GM12875 (cell line): ENCODE results near the gene TAF3.

Experiments used
- H3K4me3 ChIP-seq: one replicate; pipeline ENCODE4 v1.5.1; 2011; ENCODE audit warnings: low read depth, low read length, control low read depth
- CTCF ChIP-seq: IDR thresholded peaks from 2 replicates; pipeline ENCODE4 v1.5.1; 2011; ENCODE audit warnings: low read depth, mild to moderate bottlenecking, control low read depth, inconsistent platforms, low read length, moderate library complexity, borderline replicate concordance; ENCODE audit not compliant: insufficient read depth

The TAF3 gene

GRCh38 chr10:7980196-7980595 is 161.9 kb downstream of the TAF3 start:
- no peak overlapping the region for H3K4me3 ChIP-seq
- TF ChIP-seq CTCF: no peak

GRCh38 chr10:7982727-7983126 is 164.4 kb downstream of the TAF3 start:
- no peak for TF ChIP-seq CTCF
- no peak overlapping the region for H3K4me3 ChIP-seq

GRCh38 chr10:7984325-7984724 is 166.0 kb downstream of the TAF3 start:
- H3K4me3 ChIP-seq: no peak overlapping the region
- no peak for TF ChIP-seq CTCF

GRCh38 chr10:7984896-7985295 is 166.6 kb downstream of the TAF3 start:
- TF ChIP-seq CTCF: no peak
- H3K4me3 ChIP-seq: no peak overlapping the region

GRCh38 chr10:7986851-7987250 is 168.5 kb downstream of the TAF3 start:
- no peak for TF ChIP-seq CTCF
- H3K4me3 ChIP-seq: no peak overlapping the region

GRCh38 chr10:7988989-7989388 is 170.7 kb downstream of the TAF3 start:
- H3K4me3 ChIP-seq: no peak overlapping the region
- no peak for TF ChIP-seq CTCF

GRCh38 chr10:7998831-7999230 is 180.5 kb downstream of the TAF3 start:
- TF ChIP-seq CTCF: no peak

More at GRCh38 chr10:7998831-7999230, 180.5 kb downstream of the TAF3 start:
- H3K4me3 ChIP-seq: no peak overlapping the region
